HG02852 (cell line): ENCODE results near the gene SLC10A1.
A peak's percentile ranks its signal among the peaks of the same experiment; 100 is the strongest.
"Not testable (repeated sequence)": the region's sequence is repeated elsewhere in the genome, so short reads cannot be mapped to it uniquely, and the experiment has no call there.

Source experiments
- ATAC-seq: cut with Tn5 transposase; IDR thresholded peaks from one replicate; pipeline ENCODE4 v1.9.1; 2021; ENCODE audit warnings: mild to moderate bottlenecking, moderate library complexity; ENCODE audit not compliant: unreplicated experiment

Gene SLC10A1

GRCh38 chr14:69770559-69770958 is 26.5 kb downstream of the SLC10A1 start:
- no peak for ATAC-seq

GRCh38 chr14:69769623-69770022 is 27.4 kb downstream of the SLC10A1 start:
- ATAC-seq: no peak

- ATAC-seq: no peak
These were observed 28.2 kb downstream of the SLC10A1 start for GRCh38 chr14:69768873-69769272.

GRCh38 chr14:69767369-69767999 is 29.6 kb downstream of the SLC10A1 start:
- peak; percentile 68 for ATAC-seq

- ATAC-seq: peak; percentile 66
These were observed 30.1 kb downstream of the SLC10A1 start, which contains the start of gene SRSF5 for GRCh38 chr14:69766984-69767368. TSS of gene SRSF5 (plus strand) at chr14:69767142. CDS start at chr14:69768157, 1,015 bp downstream.

- ATAC-seq: no peak
These were observed 33.1 kb downstream of the SLC10A1 start for GRCh38 chr14:69763761-69764510.

- no peak for ATAC-seq
These were observed 36.2 kb downstream of the SLC10A1 start for GRCh38 chr14:69760810-69761209.

- no peak for ATAC-seq
These were observed 40.7 kb downstream of the SLC10A1 start for GRCh38 chr14:69756298-69756697.

GRCh38 chr14:69755784-69756183 is 41.3 kb downstream of the SLC10A1 start:
- no peak for ATAC-seq

- ATAC-seq: no peak
These were observed 41.7 kb downstream of the SLC10A1 start for GRCh38 chr14:69755296-69755695.

GRCh38 chr14:69754487-69754886 is 42.6 kb downstream of the SLC10A1 start:
- ATAC-seq: no peak

GRCh38 chr14:69753860-69754259 is 43.2 kb downstream of the SLC10A1 start:
- ATAC-seq: no peak

- no peak for ATAC-seq
These were observed 44.3 kb downstream of the SLC10A1 start for GRCh38 chr14:69752773-69753172.

- ATAC-seq: no peak
These were observed 46.5 kb downstream of the SLC10A1 start for GRCh38 chr14:69750495-69750894.

- ATAC-seq: no peak
These were observed 47.1 kb downstream of the SLC10A1 start for GRCh38 chr14:69749956-69750355.

GRCh38 chr14:69741055-69741454 is 56.0 kb downstream of the SLC10A1 start:
- no peak for ATAC-seq

- ATAC-seq: not testable (repeated sequence)
These were observed 60.6 kb downstream of the SLC10A1 start for GRCh38 chr14:69736405-69736804.

- ATAC-seq: not testable (repeated sequence)
These were observed 65.0 kb downstream of the SLC10A1 start for GRCh38 chr14:69731919-69732598.

GRCh38 chr14:69727860-69728259 is 69.2 kb downstream of the SLC10A1 start:
- no peak for ATAC-seq

- peak; percentile 80 for ATAC-seq
These were observed 70.1 kb downstream of the SLC10A1 start for GRCh38 chr14:69726761-69727511.
